Measurements from ENCODE around the gene KLHL18. TPM values are rescaled to one million over a fixed set of nuclear protein-coding genes. Genes with fewer than 3 reads are reported as not detected.

The KLHL18 gene
- polyA plus RNA-seq, 1 donor (not counting 4 experiments of a cell fraction or from before 2014, with no cell fraction given) = 33.4 TPM

DNA sequence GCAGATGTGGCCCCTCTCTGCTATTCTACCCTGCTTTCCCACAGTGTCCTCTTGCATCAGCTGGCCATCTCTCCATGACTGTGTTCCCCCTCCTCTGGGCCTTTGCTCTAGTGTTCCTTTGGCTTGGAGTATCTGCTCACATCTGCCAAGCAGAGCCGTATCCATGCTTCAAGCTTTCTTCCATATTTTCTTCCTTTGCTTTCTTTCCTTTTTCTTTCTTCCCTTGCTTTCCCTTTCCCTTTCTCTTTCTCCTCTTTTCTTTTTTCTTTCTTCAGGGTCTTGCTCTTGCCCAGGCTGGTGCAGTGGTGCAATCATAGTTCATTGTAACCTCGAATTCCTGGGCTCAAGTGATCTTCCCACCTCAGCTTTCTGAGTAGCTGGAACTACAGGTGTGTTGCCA lies 12.6 kb downstream of the KLHL18 start:
- H3K4me3 ChIP-seq (ENCODE audit: control insufficient read depth in 2 of 3, extremely low read depth in 1 of 3, insufficient read depth in 2 of 3, low read depth in 1 of 3, low read length in 3 of 3) = no peak overlapping the region
- TF ChIP-seq, protein P1, sequence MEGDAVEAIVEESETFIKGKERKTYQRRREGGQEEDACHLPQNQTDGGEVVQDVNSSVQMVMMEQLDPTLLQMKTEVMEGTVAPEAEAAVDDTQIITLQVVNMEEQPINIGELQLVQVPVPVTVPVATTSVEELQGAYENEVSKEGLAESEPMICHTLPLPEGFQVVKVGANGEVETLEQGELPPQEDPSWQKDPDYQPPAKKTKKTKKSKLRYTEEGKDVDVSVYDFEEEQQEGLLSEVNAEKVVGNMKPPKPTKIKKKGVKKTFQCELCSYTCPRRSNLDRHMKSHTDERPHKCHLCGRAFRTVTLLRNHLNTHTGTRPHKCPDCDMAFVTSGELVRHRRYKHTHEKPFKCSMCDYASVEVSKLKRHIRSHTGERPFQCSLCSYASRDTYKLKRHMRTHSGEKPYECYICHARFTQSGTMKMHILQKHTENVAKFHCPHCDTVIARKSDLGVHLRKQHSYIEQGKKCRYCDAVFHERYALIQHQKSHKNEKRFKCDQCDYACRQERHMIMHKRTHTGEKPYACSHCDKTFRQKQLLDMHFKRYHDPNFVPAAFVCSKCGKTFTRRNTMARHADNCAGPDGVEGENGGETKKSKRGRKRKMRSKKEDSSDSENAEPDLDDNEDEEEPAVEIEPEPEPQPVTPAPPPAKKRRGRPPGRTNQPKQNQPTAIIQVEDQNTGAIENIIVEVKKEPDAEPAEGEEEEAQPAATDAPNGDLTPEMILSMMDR (optimal IDR thresholded peaks at IDR 0.05 in 1 of 3, IDR thresholded peaks at IDR 0.05 in 1 of 3, conservative IDR thresholded peaks at IDR 0.05 in 1 of 3; ENCODE audit: extremely low read depth in 1 of 3, insufficient read depth in 2 of 3, low read length in 3 of 3) = no peak
- no peak for TF ChIP-seq EZH2 (IDR thresholded peaks at IDR 0.05; ENCODE audit: low read length)
- DNase-seq (ENCODE audit: low read depth, low spot score) (no peak), FAIRE-seq (no peak)
- no peaks in the 10 kb centered on the region for H3K9me3 ChIP-seq (ENCODE audit: control insufficient read depth, low read depth, low read length)
- dilution Hi-C loops (cut with MboI; ENCODE audit: extremely low pct_ligation_motif_present, low sequenced_read_pairs) = no loop called here
- peaks cover 0 to 3% of the 10 kb centered on the region in 2 experiments for H3K36me3 ChIP-seq (ENCODE audit: control insufficient read depth in 2 of 2, extremely low read depth in 1 of 2, insufficient read depth in 2 of 2, low read length in 2 of 2)
- H4K20me1 ChIP-seq (ENCODE audit: control insufficient read depth, extremely low read depth, insufficient read depth, low read length) = no peaks in the 10 kb centered on the region
- H3K4me2 ChIP-seq (ENCODE audit: control insufficient read depth, extremely low read depth, insufficient read depth, low read depth, low read length) = no peak overlapping the region
- H3K9ac ChIP-seq (ENCODE audit: control insufficient read depth, extremely low read depth, insufficient read depth, low read length) = no peak overlapping the region
- no peaks in the 10 kb centered on the region for H3K27me3 ChIP-seq (ENCODE audit: control insufficient read depth, extremely low read depth, insufficient read depth, low read length)
- H3K4me1 ChIP-seq (ENCODE audit: control insufficient read depth, extremely low read depth, insufficient read depth, low read length) = no peaks in the 10 kb centered on the region
- no peak overlapping the region for H3K27ac ChIP-seq (ENCODE audit: control insufficient read depth, insufficient read depth, low read length)
- H3K79me2 ChIP-seq (ENCODE audit: control insufficient read depth, insufficient read depth, low read length) = peaks cover 47% of the 10 kb centered on the region
- no peaks in the 10 kb centered on the region for H3K9me1 ChIP-seq (ENCODE audit: control insufficient read depth, extremely low read depth, insufficient read depth, low read length)
- H2AFZ ChIP-seq (ENCODE audit: control insufficient read depth, low read length) = no peak overlapping the region

DNA sequence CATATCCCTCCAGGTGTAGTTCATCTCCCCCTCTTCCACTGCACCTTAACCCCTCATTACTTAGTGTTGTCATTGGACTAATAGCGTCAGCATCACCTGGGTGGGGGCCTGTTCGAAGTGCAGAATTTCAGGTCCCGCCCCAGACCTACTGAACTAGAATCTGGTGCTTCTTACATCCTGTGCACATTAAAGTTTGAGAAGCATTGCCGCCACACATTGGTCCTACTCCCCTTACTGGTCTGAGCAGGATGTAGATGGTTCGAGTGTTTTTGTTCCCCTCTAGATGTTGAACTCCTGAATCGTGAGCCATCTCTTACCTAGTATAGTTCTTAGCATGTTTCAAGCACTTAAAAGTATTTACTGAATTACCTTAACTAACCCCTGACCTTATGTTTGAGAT lies 13.2 kb downstream of the KLHL18 start:
- H3K9me1 ChIP-seq (ENCODE audit: control insufficient read depth, extremely low read depth, insufficient read depth, low read length) = no peaks in the 10 kb centered on the region
- H3K79me2 ChIP-seq (ENCODE audit: control insufficient read depth, insufficient read depth, low read length) = peaks cover 43% of the 10 kb centered on the region
- H3K4me3 ChIP-seq (ENCODE audit: control insufficient read depth in 2 of 3, extremely low read depth in 1 of 3, insufficient read depth in 2 of 3, low read depth in 1 of 3, low read length in 3 of 3) = no peak overlapping the region
- no peak overlapping the region for H3K27ac ChIP-seq (ENCODE audit: control insufficient read depth, insufficient read depth, low read length)
- H3K9ac ChIP-seq (ENCODE audit: control insufficient read depth, extremely low read depth, insufficient read depth, low read length) = no peak overlapping the region
- dilution Hi-C loops (cut with MboI; ENCODE audit: extremely low pct_ligation_motif_present, low sequenced_read_pairs) = no loop called here
- no peak overlapping the region for H2AFZ ChIP-seq (ENCODE audit: control insufficient read depth, low read length)
- no peaks in the 10 kb centered on the region for H3K4me1 ChIP-seq (ENCODE audit: control insufficient read depth, extremely low read depth, insufficient read depth, low read length)
- H3K9me3 ChIP-seq (ENCODE audit: control insufficient read depth, low read depth, low read length) = no peaks in the 10 kb centered on the region
- FAIRE-seq (no peak), DNase-seq (ENCODE audit: low read depth, low spot score) (no peak)
- no peak overlapping the region for H3K4me2 ChIP-seq (ENCODE audit: control insufficient read depth, extremely low read depth, insufficient read depth, low read depth, low read length)
- TF ChIP-seq, protein P1 (optimal IDR thresholded peaks at IDR 0.05 in 1 of 3, IDR thresholded peaks at IDR 0.05 in 1 of 3, conservative IDR thresholded peaks at IDR 0.05 in 1 of 3; ENCODE audit: extremely low read depth in 1 of 3, insufficient read depth in 2 of 3, low read length in 3 of 3) = no peak
- H3K27me3 ChIP-seq (ENCODE audit: control insufficient read depth, extremely low read depth, insufficient read depth, low read length) = no peaks in the 10 kb centered on the region
- no peaks in the 10 kb centered on the region for H4K20me1 ChIP-seq (ENCODE audit: control insufficient read depth, extremely low read depth, insufficient read depth, low read length)
- peaks cover 0 to 3% of the 10 kb centered on the region in 2 experiments for H3K36me3 ChIP-seq (ENCODE audit: control insufficient read depth in 2 of 2, extremely low read depth in 1 of 2, insufficient read depth in 2 of 2, low read length in 2 of 2)
